GM19452 (cell line): ENCODE results near the gene VPS37C.

Experiments used
- ATAC-seq: cut with Tn5 transposase; IDR thresholded peaks from one replicate; pipeline ENCODE4 v1.9.1; 2021; ENCODE audit not compliant: unreplicated experiment

The VPS37C gene

DNA sequence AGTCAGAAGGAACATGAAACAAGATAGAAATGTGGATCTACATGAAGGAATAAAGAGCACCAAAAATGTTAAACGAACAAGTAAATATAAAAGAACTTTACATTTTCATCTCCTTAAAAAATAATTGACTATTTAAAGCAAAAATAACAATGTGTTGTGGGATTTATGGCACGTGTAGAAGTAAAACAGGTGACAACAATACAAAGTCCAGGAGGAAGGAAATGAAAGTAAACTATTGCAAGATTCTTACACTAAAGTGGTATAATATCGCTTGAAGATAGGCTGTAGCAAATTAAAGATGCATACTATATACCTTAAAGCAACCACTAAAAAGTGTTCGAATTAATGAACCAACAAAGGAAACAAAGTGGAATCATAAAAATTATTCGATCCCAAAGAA lies 5.5 kb downstream of the VPS37C start:
- no peak for ATAC-seq

DNA sequence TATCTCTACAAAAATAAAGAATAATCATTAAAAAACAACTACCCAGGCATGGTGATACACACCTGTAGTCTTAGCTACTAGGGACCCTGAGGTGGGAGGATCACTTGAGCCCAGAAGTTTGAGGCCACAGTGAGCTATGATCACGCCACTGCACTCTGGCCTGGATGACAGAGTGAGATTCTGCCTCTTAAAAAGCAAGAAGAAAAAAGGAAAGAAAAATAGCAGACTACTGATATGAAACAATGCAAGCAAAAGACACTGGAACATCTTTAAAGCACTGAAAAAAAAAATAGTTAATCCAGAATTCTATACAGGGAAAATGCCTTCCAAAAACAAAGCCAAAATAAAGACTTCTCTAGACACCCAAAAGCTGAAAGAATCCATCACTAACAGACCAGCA lies 5.9 kb downstream of the VPS37C start:
- no peak for ATAC-seq

DNA sequence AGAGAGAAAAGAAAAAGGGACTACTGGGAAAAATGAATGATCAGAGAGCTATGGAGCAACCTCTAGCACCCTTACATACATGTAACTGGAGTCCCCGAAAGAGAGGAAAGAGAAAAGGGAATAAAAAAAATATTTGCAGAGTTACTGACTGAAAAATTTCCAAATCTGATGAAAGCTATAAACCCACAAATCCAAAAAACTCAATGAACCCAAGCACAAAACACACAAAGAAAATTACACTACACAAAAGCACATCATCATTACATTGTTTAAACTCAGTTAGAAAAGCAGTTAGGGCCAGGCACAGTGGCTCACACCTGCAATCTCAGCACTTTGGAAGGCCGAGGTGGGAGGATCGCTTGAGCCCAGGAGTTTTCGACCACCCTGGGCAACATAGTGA lies 6.7 kb downstream of the VPS37C start:
- ATAC-seq: no peak

DNA sequence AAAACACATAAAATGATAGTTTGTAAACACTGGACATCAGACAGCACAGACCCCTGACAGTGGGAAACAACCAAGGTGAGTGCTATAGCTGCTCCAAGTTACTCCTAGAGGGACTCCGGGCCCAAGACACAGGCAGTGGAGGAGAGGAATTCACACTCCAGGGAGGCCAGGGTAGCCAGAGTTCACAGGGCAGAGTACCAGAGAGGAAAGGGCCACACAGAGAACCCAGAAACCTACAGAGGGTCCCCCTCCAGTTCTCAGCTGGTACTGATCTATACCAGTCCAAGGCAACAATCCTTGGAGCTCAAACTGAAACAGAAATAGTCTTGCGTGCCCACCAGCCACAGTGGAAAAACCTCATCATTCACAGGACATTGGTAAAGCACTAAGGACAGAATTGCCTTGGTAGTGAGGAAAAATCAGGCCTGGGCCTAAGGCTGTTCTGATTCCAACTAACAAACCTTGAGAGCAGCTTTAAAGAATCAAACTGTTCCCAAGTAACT lies 7.6 kb downstream of the VPS37C start:
- no peak for ATAC-seq

DNA sequence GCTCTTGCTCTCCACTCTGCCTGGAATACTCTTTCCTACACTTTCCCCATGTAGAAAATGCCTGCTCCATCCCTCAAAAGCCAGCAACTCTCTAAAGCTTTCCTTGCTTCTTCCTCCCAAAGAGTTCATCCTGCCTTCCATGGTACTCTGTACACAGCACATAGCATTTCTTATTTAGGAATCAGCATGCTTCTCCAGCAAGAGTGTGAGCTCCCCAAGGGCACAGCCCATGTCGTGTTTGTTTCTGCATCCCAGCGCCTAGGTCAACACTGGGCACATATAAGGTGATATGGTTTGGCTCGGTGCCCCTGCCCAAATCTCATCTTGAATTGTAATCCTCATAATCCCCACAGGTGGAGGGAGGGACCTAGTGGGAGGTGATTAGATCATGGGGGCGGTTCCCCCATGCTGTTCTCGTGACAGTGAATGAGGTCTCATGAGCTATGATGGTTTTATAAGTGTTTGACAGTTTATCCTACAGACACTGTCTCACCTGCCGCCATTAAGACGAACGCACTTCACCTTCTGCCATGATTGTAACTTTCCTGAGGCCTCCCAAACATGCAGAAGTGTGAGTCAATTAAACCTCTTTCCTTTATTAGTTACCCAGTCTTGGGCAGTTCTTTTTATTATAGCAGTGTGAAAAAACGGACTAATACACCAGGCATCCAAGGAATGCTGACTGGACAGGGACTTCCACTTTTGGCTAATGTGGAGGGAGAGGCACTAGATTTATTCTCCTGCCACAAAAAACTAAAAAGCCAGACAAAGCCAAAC lies 8.2 kb downstream of the VPS37C start:
- ATAC-seq: no peak

DNA sequence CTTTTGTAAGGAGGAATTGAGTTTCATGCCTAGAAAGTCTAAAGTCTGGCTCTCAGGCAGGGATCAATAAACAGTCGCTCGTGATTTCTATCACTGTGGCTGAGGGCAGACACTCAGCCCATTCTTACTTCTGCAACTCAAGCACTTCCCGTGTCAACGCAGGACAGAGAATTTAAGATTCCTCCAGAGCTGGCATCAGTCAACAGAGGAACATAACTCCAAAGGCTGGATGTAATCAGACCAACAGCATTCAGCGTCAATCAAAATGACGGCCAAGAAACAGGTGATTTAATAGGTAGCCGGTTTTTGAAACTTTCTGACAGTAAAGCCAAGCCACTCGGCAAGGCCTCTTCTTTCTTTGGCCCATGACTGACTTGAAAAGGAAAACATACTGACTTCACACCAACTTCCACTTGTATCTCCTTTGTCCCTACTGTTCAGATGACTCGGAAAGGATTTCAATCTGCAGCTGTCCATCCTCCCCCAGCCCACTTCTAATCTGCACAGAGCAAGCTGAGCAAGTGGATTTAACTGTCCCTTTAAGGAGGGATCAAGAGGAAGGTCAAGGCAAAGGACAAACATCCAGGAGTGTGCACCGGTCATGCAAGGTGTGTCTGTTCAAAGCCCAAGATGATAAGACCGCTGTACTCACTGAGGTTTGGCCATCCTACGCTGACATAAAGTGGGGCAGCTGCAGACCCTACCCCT lies 9.5 kb downstream of the VPS37C start:
- ATAC-seq: no peak

DNA sequence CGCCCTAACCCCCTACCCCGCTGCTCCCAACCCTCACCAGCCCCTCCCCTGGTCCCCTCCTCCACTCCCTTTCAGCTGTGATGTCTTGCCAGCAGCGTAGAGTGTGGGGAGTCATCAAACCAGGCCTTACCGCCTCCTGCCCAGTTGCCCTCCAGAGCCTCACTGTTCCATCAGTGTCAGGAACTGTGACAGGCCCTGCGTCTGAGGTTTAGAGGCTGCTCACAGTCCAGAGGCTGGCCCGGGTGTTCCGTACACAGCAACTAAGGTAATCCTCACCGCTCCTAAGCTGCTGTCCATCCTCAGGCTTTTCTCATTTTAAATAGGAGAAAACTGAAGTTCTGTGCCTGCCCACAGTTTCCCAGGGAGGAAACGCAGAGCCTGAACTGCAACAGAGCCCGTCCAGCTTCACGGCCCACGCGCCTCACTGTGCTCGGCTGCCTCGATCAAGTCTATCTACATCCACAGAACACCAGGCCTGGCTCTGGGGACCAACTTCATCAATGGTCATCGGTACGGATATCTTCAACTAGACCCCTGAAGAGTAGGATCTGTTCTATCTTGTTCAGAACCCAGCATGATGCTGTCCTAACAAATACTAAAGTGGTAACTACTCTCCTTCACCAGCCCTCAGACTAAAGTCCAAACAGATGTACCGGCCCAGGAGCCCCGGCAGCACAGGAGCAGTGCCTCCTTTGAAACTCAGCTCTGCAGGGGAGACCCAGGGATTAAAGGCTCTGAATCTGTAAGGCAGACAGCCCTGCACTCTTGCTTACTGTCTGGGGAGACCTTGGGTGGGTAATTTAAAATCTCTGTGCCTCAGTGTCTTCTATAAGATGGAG lies 10.3 kb downstream of the VPS37C start:
- no peak for ATAC-seq

DNA sequence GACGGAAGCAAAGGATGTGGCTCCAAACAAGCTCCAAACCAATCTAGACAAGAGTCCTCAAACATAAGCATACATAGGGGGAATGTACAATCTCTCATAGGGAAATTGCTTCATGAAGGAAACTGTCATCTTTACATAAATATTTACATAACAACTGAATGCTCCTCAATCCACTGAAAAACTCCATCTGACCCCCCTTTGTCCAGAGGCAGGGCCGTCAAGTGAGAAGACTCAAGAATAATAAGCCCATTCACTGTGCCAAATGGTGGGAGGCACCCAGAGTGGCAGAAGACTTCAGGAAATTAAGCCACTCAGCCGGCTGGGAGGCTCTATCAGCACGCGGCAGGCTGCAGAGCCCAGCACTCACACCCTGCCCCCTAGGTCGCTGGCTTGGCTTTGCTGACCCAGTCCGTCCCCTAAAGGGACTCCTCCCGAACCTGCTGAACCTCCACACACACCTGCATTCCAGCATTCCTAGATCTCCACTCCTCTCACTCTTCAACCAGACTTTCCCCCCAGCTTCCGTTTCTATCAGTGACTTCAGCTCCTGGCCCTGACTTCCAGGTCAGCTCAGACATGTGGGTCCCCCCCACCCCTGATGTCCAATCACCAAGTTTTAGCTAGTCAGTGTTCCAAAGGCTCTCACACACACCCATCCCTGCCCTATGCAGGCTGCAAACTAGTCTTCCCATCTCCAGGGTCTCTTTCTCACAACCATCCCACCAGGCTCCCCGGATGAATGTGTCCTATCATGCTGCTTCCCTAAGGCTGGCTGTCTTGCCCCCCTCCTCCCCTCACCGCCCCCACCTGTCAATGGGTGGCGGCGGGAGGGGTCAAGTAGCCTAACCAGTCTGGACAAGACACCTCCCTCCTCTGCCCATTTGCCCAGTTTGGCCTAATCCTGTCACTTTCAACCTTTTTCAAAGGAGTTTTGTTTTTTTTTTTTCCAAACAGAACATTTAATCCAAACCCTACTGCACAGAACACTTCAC lies 11.3 kb downstream of the VPS37C start:
- no peak for ATAC-seq

DNA sequence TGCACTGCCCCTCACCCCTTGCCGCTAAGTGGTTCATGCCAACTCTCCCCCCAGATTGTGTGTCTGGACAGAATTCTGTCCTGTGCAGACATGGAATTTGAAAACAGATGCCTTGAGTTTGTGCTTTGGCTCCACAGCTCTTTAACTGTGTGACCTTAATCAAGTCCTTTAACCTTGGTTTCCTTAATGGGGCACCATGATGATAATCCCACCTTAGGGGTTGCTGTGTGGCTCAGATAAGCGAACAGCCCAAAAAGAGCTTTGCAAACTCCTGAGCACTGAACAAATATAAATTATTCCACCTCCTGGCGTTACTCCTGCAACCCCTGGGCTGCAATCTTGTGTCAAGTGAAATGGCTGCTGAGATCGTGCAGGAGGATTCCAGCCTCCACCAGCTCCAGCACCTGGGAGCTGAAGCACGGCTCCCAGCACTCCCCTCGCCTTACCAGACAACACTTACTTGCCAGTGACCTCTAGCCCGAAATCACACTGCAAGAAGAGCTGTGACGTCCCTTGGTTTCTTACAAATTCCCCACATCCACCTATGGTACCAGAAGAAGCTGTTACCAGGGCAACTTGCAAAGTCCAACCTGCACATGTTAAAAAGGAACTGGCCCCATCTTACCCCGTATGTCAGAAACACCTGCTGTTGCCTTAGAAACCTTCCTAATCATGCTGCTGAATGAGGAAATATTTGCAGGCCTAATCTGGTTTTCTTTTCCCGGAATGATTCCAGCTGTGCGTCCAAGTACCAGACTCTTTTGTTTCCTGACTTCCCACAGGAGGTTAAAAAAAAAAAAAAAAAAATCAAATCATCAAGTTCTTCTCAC lies 13.2 kb downstream of the VPS37C start:
- no peak for ATAC-seq

DNA sequence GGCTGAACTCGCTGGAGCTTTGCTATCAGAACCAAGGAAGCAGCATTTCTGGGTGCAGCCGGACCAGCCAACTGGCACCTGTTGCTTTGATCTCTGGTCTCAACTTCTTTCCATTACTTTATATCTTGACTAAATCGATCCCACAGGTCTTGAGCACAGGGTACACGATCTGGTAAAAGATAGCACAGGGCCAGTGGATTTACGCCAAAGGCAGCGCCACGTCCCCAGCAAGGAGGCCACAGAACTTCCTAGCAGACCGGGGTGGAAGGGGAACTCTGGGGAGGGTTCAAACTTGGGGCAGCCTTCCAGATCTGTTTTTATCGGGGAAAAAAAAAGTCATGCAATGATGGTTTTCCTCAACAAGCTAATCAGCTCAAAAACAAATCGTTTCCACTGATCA lies 14.0 kb downstream of the VPS37C start:
- no peak for ATAC-seq

DNA sequence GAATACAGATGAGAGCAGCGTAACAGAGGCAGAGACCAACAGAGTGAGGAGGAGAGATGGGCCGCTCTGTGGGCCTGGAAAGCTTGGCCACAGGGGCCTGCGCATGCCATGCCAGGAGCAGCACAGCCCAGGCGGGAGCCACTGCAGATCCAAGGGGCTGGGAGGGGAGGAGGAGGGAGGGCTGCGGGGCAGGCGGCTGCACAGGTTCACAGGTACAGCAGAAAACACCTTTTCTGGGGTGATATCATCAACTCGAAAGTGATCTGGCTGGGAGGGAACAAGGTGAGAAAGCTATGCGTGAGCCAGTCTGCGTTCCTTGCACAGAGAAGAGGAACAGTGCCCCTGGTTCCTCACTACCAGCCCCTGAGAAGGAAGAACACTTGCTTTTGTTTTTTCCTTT lies 14.8 kb downstream of the VPS37C start:
- no peak for ATAC-seq

DNA sequence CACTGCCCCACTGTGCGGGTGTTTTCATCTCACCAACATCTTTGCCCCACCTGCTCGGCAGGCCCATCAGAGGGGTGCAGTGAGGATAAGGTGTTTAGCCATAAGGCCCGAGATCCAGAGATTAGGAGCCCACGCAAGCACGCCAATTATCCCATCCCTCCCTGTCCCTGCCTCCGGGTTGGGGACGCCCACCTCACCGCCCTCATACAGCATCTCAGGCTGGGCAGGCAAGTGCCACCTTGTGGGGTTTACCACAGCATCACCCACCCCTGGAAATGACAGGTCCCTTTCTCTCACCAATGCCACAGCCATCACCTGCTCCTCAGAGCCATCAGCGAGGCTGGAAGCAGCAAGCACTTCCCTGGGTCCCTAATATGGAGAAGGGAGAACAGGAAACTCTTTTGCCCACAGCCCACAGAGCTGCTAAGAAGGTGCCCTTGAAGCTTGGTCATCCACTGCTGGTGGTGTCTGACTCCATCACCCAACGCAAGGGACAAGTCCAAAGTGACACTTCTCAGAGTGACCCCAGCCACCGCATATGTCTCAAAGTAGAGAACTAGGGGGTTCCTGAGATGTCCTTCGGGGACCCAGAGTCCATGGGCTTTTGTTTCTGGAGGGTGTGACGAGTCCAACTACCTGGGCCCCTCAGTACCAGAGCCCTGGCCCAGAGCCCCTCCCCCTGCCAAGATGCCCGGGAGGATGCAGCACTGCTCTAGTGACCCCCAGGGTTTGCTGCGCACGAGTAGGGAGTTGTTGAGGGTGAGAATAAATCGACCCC lies 15.8 kb downstream of the VPS37C start:
- ATAC-seq: no peak

DNA sequence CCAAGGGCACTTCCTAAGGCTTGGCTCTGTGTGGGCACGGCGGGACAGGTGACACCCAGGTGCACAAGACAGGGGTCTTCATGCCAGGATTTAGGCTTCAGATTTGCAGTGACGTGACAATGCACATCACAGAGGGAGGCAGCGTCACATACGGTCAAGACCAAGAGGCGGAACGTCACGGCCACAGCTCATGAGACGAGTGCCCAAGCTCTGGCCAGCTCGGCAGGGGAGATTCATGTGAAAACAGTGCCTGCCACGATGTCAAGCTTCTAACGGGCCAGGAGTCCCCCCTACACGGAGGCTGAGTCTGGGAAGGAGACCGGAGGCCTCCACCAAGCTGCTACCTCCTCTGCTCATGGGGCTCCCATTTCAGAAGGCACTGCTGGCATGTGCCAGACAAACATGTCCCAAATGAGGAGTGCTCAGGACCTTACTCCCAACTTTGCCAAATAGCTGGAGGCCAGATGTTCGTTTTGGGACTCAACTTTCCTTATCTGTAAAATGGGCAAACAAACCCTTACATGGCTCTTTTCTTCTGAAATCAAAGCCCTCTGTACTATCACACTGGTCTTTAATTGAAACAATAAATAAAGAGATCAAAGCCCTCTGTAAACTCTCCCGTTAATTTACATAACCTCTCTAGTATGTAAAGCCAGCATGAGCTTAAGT lies 16.6 kb downstream of the VPS37C start:
- no peak for ATAC-seq

DNA sequence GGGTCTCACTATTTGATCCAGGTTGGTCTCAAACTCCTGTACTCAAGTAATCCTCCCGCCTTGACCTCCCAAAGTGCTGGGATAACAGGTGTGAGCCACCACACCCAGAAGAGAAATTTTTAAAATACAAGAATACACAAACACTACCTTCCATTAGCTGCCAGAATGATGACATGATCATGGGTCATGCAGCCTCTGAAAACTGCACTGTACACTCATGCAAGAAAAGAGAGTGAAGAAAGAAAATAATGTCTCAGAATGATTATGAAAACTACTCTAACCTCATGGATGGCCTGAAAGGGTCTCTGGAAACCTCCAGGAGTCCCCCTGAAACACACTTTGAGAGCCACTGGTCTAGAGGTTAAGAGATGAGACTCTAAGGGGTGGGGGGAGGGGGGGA lies 18.8 kb downstream of the VPS37C start:
- no peak for ATAC-seq

DNA sequence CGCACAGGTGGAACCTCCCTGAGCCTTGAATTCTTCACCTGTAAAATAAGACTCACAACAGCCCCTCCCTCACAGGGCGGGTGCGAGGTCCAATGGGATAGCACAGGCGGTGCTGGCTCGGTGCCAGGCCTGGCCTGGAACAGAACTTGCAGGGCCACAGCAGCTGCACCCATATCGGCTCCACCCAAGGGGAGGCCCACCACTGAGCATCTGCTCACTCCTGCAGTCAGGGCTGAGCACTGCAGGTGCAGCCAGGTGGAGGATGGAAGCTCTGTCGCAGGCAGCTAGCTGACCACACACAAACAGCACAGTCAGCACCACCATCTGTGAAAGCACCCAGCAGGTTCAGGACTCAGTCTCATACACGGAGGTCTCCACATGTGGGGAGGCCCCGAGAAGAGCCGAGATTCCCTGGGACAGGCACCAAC lies 19.6 kb downstream of the VPS37C start:
- no peak for ATAC-seq

DNA sequence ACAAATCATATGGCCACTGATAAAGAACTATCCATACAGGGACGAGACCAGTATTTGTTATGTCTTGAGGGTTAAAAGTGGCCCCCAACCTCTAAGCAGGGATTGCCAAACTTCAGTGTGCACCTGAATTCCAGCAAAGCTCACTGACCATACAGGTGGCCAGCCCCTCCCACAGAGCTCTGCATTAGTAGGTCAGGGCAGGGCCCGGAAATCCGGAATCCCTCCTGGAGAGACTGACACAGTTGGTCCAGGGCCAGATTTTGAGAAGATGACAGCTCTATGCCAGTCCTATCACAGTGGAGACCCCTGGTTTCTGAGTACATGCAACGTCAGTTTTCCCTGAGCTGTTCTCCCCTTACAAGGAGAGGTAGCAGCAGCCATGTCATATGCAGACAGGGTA lies 20.8 kb downstream of the VPS37C start:
- no peak for ATAC-seq

DNA sequence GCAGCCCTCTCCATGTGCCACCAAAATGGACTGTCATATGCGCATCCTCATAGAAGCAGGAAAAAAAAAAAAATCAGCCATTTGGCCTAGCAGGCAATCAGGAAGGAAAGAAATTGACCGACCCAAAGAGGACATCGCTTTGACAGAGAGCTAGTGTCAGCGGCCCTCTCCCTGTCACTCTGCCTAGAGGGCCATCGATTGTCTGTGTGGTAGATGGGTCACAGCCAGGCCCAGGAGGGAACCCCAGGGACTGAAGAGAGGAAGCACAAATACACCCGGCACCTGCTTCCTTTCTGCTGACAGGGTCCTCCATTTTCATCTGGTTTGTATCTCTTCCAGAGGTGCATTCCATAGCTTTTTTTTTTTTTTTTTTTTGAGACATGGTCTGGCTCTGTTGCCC lies 21.8 kb downstream of the VPS37C start:
- ATAC-seq: no peak

DNA sequence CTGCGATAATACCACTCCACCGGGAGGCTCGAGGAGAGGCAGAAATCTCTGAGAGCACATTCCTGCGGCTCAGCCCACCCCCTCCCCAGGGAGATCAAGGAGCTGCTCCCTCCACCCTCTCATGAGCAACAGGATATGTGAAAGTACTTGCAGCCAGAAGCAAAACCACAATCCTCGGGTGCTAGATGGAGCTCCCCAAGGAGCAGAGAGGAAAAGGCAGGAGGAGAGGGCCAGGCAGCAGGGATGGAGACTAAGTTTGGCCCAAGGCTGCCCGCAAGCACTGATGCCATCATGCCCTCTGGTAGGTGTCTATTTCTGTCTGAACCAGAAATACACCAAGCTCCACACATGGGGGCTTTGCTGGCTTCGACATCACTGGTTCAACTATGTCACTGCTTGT lies 22.3 kb downstream of the VPS37C start:
- ATAC-seq: no peak
